Neural progenitor cell (in vitro differentiated cells): Measurements from ENCODE around the gene FNDC8. TPM values are rescaled to one million over a fixed set of nuclear protein-coding genes. Genes with fewer than 3 reads are reported as not detected.
"Not testable (repeated sequence)": the region's sequence is repeated elsewhere in the genome, so short reads cannot be mapped to it uniquely, and the experiment has no call there.

Source experiments
- DNase-seq: peaks from one replicate; pipeline ENCODE4 v3.0.0-alpha.2; 2016; ENCODE audit warnings: low spot score
- H2AFZ ChIP-seq: fragments of 200-600 bp; sonication (generic); replicated peaks from 2 replicates; pipeline ENCODE4 v1.6.1; 2016; ENCODE audit warnings: antibody characterized with exemption
- H3F3A ChIP-seq: fragments of 200-600 bp; sonication (generic); 2 replicates; pipeline ENCODE4 v1.6.1; 2016; ENCODE audit warnings: antibody characterized with exemption, low read depth
- H3K27ac ChIP-seq: fragments of 200-600 bp; sonication (generic); 2 replicates; pipeline ENCODE4 v1.5.1; 2016; ENCODE audit warnings: mild to moderate bottlenecking
- H3K27me3 ChIP-seq: fragments of 200-600 bp; sonication (generic); 2 replicates; pipeline ENCODE4 v1.6.1; 2016; ENCODE audit warnings: mild to moderate bottlenecking, moderate library complexity
- H3K36me3 ChIP-seq: fragments of 200-600 bp; sonication (generic); 2 replicates; pipeline ENCODE4 v1.5.1; 2016
- H3K4me1 ChIP-seq: fragments of 200-600 bp; sonication (generic); 2 replicates; pipeline ENCODE4 v1.6.1; 2016; ENCODE audit warnings: mixed run types
- H3K4me2 ChIP-seq: fragments of 200-600 bp; sonication (generic); 2 replicates; pipeline ENCODE4 v1.6.1; 2016
- H3K4me3 ChIP-seq: fragments of 200-600 bp; sonication (generic); 2 replicates; pipeline ENCODE4 v1.5.1; 2016
- H3K79me2 ChIP-seq: fragments of 200-600 bp; sonication (generic); 2 replicates; pipeline ENCODE4 v1.6.1; 2016; ENCODE audit warnings: low read depth
- H3K9ac ChIP-seq: fragments of 200-600 bp; sonication (generic); 2 replicates; pipeline ENCODE4 v1.6.1; 2016
- H3K9me3 ChIP-seq: fragments of 200-600 bp; sonication (generic); 2 replicates; pipeline ENCODE4 v1.5.1; 2016; ENCODE audit warnings: low read depth
- H4K20me1 ChIP-seq: fragments of 200-600 bp; sonication (generic); 2 replicates; pipeline ENCODE4 v1.6.1; 2016; ENCODE audit warnings: low read depth
- H3K27ac Mint-ChIP-seq: 3 replicates; pipeline ENCODE4 v1.8.0; 2021; ENCODE audit warnings: mixed read lengths
- H3K27me3 Mint-ChIP-seq: 2 replicates; pipeline ENCODE4 v1.8.0; 2022; ENCODE audit warnings: low read depth, mild to moderate bottlenecking, inconsistent platforms, moderate library complexity, mixed read lengths; ENCODE audit not compliant: insufficient read depth
- H3K36me3 Mint-ChIP-seq: 3 replicates; pipeline ENCODE4 v1.8.0; 2021; ENCODE audit warnings: mixed read lengths
- H3K4me1 Mint-ChIP-seq: 3 replicates; pipeline ENCODE4 v1.8.0; 2021; ENCODE audit warnings: mixed read lengths
- H3K4me3 Mint-ChIP-seq: 3 replicates; pipeline ENCODE4 v1.8.0; 2021; ENCODE audit warnings: mild to moderate bottlenecking, moderate library complexity, mixed read lengths
- H3K9me3 Mint-ChIP-seq: 3 replicates; pipeline ENCODE4 v1.8.0; 2020; ENCODE audit warnings: mixed read lengths
- CTCF ChIP-seq: fragments of 200-600 bp; sonication (generic); IDR thresholded peaks from 2 replicates; pipeline ENCODE4 v1.5.1; 2017; ENCODE audit warnings: antibody characterized with exemption, mild to moderate bottlenecking
- EZH2 ChIP-seq: fragments of 200-600 bp; sonication (generic); IDR thresholded peaks from 2 replicates; pipeline ENCODE4 v1.6.1; 2017; ENCODE audit warnings: antibody characterized with exemption, mild to moderate bottlenecking, moderate library complexity
- EZH2phosphoT487 ChIP-seq: fragments of 200-600 bp; sonication (generic); IDR thresholded peaks from 2 replicates; pipeline ENCODE4 v1.6.1; 2017; ENCODE audit warnings: antibody characterized with exemption
- total RNA-seq: library from RNA; depleted of rRNA; stranded (reverse); fragments of >200 nt; gene quantifications from 2 replicates; pipeline ENCODE4 v1.2.3, GENCODE V29; 2015; ENCODE audit warnings: low replicate concordance

The FNDC8 gene
- total RNA-seq, 1 donor from 2014 or later = not detected

- no peak overlapping the region for H3K4me2 ChIP-seq
- no peak for DNase-seq
- no peaks in the 10 kb centered on the region for H3K27me3 ChIP-seq
- TF ChIP-seq EZH2phosphoT487 (no peak), CTCF (no peak), EZH2 (no peak)
- H3K4me3 ChIP-seq = no peak overlapping the region
- H3K36me3 ChIP-seq = no peaks in the 10 kb centered on the region
- H3K79me2 ChIP-seq = no peaks in the 10 kb centered on the region
- no peaks in the 10 kb centered on the region for H4K20me1 ChIP-seq
- no peak overlapping the region for H2AFZ ChIP-seq
- Mint-ChIP-seq H3K4me3 (no peak overlapping the region), H3K9me3 (no peaks in the 10 kb centered on the region), H3K36me3 (peaks cover 2% of the 10 kb centered on the region), H3K27ac (no peak overlapping the region), H3K27me3 (peaks cover 2% of the 10 kb centered on the region), H3K4me1 (no peaks in the 10 kb centered on the region)
- no peak overlapping the region for H3K9ac ChIP-seq
- H3F3A ChIP-seq = no peaks in the 10 kb centered on the region
- H3K27ac ChIP-seq = no peak overlapping the region
- no peaks in the 10 kb centered on the region for H3K9me3 ChIP-seq
- no peaks in the 10 kb centered on the region for H3K4me1 ChIP-seq
Observed at GRCh38 chr17:35101725-35102124, 19.7 kb upstream of the FNDC8 start.

- Histone ChIP-seq H4K20me1 (no peaks in the 10 kb centered on the region), H3K9ac (no peak overlapping the region), H3K4me1 (no peaks in the 10 kb centered on the region), H3K36me3 (no peaks in the 10 kb centered on the region), H3K9me3 (no peaks in the 10 kb centered on the region), H3K79me2 (no peaks in the 10 kb centered on the region), H3K27me3 (no peaks in the 10 kb centered on the region), H3K4me2 (no peak overlapping the region), H3F3A (no peaks in the 10 kb centered on the region), H2AFZ (no peak overlapping the region), H3K27ac (no peak overlapping the region), H3K4me3 (no peak overlapping the region)
- Mint-ChIP-seq H3K4me3 (no peak overlapping the region), H3K4me1 (no peaks in the 10 kb centered on the region), H3K36me3 (peaks cover 2% of the 10 kb centered on the region), H3K27me3 (peaks cover 4% of the 10 kb centered on the region), H3K9me3 (no peaks in the 10 kb centered on the region), H3K27ac (no peak overlapping the region)
- no peak for DNase-seq
- TF ChIP-seq EZH2 (no peak), CTCF (no peak), EZH2phosphoT487 (no peak)
Observed at GRCh38 chr17:35103271-35103670, 18.1 kb upstream of the FNDC8 start.

GRCh38 chr17:35104844-35105450, 16.5 kb upstream of the FNDC8 start:
- H3K4me1 ChIP-seq = no peaks in the 10 kb centered on the region
- H4K20me1 ChIP-seq = no peaks in the 10 kb centered on the region
- no peak for DNase-seq

GRCh38 chr17:35110791-35111190, 10.6 kb upstream of the FNDC8 start:
- not testable (repeated sequence) for H3K9ac ChIP-seq, H3K79me2 ChIP-seq, H3K36me3 Mint-ChIP-seq, H3K27me3 ChIP-seq, H3K4me1 Mint-ChIP-seq, H3F3A ChIP-seq, H3K4me2 ChIP-seq, H3K4me1 ChIP-seq, H3K36me3 ChIP-seq, H3K4me3 Mint-ChIP-seq, H2AFZ ChIP-seq, H3K27ac ChIP-seq, H4K20me1 ChIP-seq, H3K9me3 Mint-ChIP-seq, H3K27me3 Mint-ChIP-seq, H3K9me3 ChIP-seq, H3K4me3 ChIP-seq, DNase-seq, H3K27ac Mint-ChIP-seq

More at GRCh38 chr17:35104844-35105450, 16.5 kb upstream of the FNDC8 start:
- Histone ChIP-seq H2AFZ (no peak overlapping the region), H3K9ac (no peak overlapping the region), H3K27ac (no peak overlapping the region), H3K79me2 (no peaks in the 10 kb centered on the region), H3K9me3 (no peaks in the 10 kb centered on the region), H3F3A (no peaks in the 10 kb centered on the region), H3K4me3 (no peak overlapping the region), H3K36me3 (no peaks in the 10 kb centered on the region), H3K4me2 (no peak overlapping the region), H3K27me3 (no peaks in the 10 kb centered on the region)
- H3K36me3 Mint-ChIP-seq = peaks cover 2% of the 10 kb centered on the region
- H3K27ac Mint-ChIP-seq = no peak overlapping the region
- TF ChIP-seq CTCF (no peak), EZH2 (no peak), EZH2phosphoT487 (no peak)
- no peaks in the 10 kb centered on the region for H3K9me3 Mint-ChIP-seq
- no peak overlapping the region for H3K4me3 Mint-ChIP-seq
- H3K4me1 Mint-ChIP-seq = no peaks in the 10 kb centered on the region
- peaks cover 4% of the 10 kb centered on the region for H3K27me3 Mint-ChIP-seq
